Epithelial cell of esophagus (primary cell): Measurements from ENCODE around the gene GPT2.

Experiments used
- DNase-seq: peaks from one replicate; pipeline ENCODE4 v3.0.0; 2010; ENCODE audit warnings: low read depth
- H3K4me3 ChIP-seq: 2 replicates; pipeline ENCODE4 v1.5.1; 2011; ENCODE audit warnings: mild to moderate bottlenecking, low read length, control low read depth
- CTCF ChIP-seq: IDR thresholded peaks from 2 replicates; pipeline ENCODE4 v1.5.1; 2011; ENCODE audit warnings: low read depth, mild to moderate bottlenecking, low read length, control low read depth, inconsistent platforms; ENCODE audit not compliant: insufficient read depth; ENCODE audit errors: missing control alignments

The GPT2 gene

DNA sequence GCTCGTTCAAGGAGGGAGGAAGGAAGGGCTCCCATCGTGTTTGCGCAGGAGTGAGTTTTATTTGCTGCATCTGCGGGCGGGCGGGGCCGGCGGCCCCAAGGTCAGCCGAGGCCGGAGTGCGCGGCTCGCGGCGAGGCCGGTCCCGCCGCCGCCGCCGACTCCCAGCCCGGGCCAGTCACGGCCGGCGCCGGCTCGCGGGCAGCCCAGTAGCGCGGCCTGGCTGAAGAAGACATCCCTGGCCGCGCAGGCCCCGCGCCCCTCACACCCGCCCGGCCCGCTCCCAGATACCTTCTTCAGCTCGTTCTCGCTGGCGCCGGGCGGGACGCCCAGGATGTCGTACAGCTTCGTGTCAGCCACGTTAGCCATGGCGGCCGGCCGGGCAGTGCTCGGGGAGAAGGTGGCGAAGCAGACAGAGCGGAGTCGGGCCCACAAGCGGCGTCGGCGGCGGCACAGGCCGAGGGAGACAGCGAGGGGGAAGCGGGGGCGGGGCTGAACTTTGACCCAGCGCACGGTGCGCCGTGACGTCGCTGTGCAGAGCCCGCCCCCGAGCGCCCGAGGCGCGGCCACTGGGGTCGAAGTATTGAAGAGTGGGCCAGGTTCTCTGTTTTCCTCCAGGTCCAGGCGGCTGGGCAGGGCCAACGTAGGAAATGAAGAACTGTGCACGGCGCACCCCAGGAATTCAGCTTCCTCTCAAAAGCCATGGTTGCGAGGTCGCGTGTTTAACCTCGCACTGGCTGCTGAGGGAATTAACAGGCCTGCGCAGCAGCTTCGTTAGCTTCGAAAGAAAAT lies 89.2 kb downstream of the GPT2 start, which contains the start of gene DNAJA2:
Gene DNAJA2 (minus strand): TSS at position 468 of the 789 bp plus-strand sequence. CDS start 102 bp downstream, at position 366.
- peak; percentile 88 for DNase-seq
- peak within 1 kb of the TSS; percentile 78 for H3K4me3 ChIP-seq
- no peak for TF ChIP-seq CTCF

DNA sequence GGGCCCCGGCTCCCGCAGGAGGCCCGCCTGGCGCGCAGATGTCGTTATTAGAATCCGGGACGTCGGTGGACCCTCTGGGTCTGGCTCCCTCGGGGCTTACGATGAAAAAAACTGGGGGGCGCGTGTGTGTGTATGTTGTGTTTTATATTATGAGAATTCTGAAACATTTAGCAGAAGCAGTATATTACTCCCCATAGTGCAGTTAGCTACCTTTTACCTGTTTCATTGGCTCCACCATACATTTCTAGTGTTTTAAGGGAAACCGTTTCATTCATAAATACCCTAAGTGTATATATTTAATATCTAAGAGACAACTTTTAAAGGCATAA lies 89.8 kb downstream of the GPT2 start:
- H3K4me3 ChIP-seq: peak overlapping the region; percentile 78
- TF ChIP-seq CTCF: no peak
- DNase-seq: no peak

DNA sequence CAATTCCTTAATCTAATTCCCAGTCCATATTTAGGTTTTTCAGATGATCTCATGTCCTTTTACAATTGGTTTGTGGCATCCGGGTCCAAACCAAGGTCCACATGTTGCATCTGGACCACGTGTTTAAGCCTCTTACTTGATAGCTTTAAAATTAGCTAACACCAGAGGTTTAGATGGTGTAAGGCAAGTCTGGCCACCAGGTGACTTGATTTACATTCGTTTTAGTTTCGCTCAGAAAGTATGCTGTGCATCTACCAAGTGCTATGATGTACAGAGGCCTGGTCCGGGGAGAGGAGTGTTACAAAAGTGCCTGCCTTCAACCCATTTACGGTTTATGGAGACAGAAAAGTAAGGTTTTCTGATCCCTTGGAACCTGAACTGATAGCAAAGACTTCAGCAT lies 90.2 kb downstream of the GPT2 start:
- peak; percentile 20 for DNase-seq
- peak; percentile 18 for TF ChIP-seq CTCF
- H3K4me3 ChIP-seq: peak overlapping the region; percentile 78

DNA sequence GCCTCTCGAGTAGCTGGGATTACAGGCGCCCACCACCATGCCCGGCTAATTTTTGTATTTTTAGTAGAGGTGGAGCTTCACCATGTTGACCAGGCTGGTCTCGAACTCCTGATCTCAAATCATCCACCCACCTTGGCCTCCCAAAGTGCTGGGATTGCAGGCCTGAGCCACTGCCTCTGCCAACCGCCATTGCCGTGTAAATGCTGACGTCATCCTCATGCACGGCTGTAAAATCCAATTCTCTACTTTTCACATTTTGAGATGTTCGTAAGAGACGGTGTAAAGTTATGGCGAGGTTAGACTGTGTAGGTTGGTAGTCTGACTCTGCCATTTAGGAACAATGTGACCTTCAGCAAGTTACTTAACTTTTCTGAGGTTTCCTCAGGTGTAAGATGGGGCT lies 91.0 kb downstream of the GPT2 start:
- no peak for DNase-seq

DNA sequence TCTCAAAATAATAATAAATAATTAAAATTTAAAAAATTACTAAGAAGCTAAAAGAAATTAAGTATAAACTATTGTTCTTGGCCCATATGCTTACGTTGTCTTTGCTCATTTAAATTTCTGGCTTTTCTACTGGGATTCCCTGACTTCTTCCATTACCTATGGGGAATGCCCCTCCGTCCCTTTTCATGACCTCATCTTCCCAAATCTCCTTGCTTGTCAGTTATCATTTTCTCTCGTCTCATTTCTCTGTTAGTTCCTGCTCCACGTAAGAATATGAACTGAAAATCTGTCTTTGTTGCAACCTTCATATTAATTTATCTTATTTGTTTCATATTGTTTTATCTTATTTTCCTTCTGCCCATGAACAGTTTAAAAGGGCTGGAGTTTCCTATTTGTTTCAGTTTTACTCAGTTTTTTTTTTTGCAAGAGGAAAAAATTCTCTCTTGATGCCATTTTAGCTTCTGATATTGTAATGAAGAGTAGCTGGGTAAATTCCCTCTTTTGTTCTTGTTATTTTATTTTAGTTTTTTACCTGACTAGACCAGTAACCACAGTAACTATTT lies 91.8 kb downstream of the GPT2 start:
- no peak for DNase-seq
- no peak for TF ChIP-seq CTCF
- no peak overlapping the region for H3K4me3 ChIP-seq

More for the DNA sequence above, 91.0 kb downstream of the GPT2 start:
- H3K4me3 ChIP-seq: no peak overlapping the region
- no peak for TF ChIP-seq CTCF

- no peak for TF ChIP-seq CTCF
- DNase-seq: peak; percentile 24
- H3K4me3 ChIP-seq: no peak overlapping the region
Measured at GRCh38 chr16:46976550-46976949, 92.4 kb downstream of the GPT2 start.
